ENCODE results near the gene FAM3D.

Gene FAM3D

DNA sequence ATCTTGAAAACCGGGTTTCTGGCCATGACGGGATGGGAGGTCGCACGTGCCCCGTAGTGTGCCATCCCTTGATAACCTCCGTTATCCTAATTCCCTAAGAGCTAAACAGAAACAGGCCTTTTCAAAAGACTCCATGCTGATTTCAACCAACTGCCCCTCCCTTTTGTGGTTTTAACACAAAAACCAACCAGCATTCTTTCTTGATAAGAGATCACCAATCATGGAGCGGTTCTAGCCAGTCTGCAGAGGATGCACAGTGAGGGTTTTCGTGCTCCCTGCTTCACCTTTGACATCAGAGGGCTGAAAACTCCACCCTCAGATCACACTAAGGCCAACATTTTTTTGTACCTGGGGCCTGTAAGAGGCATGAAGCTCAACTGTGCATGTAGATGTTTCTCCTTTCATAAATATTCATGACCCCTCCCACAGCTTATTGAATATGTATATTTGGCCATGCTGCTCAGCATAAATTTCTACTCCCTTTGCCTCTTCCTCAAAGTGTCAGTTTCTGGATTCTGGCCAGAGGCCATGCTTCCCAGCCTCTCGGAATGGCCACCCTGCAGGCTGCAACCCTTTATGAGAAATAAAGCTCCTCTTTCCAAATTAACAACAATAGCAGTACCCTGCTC lies 41.3 kb downstream of the FAM3D start:
- DNase-seq: no peak

DNA sequence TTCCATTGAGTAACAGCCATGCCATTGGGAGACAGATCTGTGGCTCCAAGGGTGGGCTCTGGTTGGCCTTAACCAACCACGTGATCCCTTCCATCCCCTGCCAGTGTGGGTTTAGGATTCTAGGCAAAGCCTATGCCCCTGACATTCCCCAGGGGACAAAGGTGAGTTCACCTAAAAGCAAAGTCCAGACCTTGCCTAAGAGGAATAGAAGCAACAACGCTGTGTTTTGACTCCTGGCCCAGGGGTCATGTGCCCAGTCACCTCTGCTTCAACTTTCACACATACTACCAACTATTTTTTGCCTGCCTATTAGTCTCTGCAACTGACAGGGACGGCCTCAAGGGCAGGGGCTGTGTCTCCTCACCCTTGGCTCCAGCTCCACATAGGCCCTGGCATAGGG lies 42.0 kb downstream of the FAM3D start:
- DNase-seq: no peak

- no peak for DNase-seq
Measured at GRCh38 chr3:58623961-58624360, 42.6 kb downstream of the FAM3D start.

GRCh38 chr3:58623478-58623877 lies 43.1 kb downstream of the FAM3D start:
- no peak for DNase-seq

DNA sequence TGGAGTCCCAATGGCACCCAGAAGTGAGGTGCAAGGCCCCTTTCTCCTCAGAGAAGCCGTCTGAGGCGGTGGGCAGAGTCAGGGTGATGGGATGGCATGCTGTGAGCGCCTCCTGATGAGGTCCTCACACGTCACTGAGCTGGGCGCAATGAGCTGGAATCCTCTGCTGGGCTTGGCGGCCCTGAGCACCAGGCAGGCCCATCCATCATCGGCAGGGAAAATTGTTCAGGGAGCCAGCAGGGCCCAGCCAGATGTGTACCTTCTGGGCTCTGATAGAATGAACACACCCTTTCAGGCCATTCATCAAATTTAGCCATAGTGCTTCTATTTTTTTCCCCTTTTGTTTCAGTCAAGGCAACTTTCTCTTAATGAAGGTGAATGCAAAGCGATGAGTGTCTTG lies 43.7 kb downstream of the FAM3D start:
- DNase-seq: no peak

DNA sequence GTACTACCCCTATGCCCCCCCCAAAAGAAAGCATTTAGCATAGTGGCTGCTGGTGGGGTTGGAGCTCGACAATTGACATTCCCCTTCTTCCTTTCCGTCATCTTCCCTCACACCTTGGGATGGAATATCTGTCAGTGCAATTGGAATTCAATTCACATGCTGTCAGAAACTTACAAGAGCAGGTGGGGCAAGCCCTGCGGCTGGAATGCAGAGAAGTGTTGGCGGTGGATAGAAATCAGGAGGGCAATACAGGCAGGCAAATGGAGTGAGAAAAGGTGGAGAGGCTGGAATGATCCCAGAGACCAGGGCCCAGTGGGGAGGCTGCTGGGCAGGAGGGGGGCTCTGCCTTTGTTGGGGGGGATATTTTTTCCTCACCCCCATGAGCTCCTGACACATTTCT lies 44.1 kb downstream of the FAM3D start:
- no peak for DNase-seq

DNA sequence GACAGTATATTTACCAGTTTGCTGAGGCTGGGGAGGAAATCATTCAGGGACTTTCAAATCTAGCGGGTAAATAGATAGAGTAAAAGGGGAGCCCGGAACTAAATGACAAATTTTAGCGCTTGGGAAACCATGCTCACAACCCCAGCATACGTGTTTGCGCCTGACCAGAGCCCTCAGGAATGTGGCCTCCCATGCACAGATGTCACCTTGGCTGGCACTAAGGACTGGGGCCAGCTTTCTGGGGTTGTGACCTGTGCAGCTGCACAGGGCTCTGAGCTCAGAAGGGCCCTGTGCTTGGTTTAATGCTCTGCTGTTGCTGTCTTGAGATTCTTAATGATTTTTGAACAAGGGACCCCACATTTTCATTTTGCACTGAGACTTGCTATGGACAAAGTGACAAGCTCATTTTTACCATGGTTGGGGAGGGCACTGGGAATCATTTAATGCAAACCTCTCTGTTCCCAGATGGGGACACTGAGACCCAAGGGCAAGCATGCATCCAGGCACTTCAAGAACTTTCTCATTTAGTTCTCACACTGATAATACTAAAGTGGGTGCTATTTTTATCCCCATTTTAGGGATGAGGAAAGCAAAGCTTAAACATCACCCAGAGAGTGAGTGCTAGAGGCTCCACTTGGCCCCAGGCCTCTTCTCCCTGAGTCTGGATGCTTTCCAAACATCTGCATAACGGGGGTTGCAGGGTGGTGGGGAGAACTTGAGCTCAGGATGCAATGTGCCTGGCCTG lies 45.3 kb downstream of the FAM3D start:
- DNase-seq: no peak

GRCh38 chr3:58620421-58620820 lies 46.2 kb downstream of the FAM3D start:
- no peak for DNase-seq

- DNase-seq: no peak
Measured at GRCh38 chr3:58617338-58617761, 49.2 kb downstream of the FAM3D start.

GRCh38 chr3:58613236-58614132 lies 53.1 kb downstream of the FAM3D start:
- no peak for DNase-seq

- no peak for DNase-seq
Measured at GRCh38 chr3:58612830-58613229, 53.7 kb downstream of the FAM3D start.

DNA sequence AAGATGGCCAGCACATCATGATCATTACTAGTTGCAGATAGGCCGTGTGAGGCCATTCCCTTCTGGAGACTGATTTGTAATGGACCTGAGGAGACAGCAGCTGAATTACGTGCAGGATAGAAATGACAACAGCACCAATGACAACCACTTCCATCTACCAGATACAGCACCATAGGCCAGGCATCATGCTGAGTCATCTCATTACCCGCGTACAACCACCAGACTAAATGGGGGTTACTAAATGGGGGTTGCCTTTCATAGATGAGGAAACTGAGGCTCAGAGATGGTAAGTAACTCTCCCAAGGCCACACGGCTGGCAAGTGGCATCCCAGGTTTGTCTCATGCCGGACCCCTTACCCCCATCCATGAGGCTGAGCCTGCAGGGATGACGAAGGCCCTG lies 56.6 kb downstream of the FAM3D start:
- no peak for DNase-seq

- no peak for DNase-seq
Measured at GRCh38 chr3:58608648-58609047, 57.9 kb downstream of the FAM3D start.

GRCh38 chr3:58607816-58608215 lies 58.8 kb downstream of the FAM3D start:
- DNase-seq: no peak

DNA sequence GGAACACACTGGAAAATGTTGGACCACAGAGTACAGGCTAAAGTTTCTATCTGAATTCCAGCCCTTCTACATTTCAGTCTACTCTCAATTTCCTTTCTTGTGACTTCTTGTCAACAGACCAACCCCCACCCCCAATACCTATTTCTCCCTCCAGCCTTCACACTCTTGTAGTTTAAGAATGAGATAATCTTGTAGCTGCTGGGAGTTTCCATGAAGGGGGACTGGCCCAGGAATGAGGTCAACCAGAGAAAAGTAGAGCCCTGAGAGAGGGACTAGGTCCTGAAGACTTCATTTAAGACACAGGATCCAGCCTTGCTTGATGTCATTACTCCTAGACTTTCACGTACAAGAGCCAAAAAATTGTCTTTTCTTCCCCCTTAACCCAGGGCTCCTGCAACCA lies 59.9 kb downstream of the FAM3D start:
- DNase-seq: no peak

GRCh38 chr3:58604031-58604430 lies 62.5 kb downstream of the FAM3D start:
- no peak for DNase-seq

- no peak for DNase-seq
Measured at GRCh38 chr3:58603606-58604005, 63.0 kb downstream of the FAM3D start.

GRCh38 chr3:58597770-58598310 lies 68.7 kb downstream of the FAM3D start:
- no peak for DNase-seq

DNA sequence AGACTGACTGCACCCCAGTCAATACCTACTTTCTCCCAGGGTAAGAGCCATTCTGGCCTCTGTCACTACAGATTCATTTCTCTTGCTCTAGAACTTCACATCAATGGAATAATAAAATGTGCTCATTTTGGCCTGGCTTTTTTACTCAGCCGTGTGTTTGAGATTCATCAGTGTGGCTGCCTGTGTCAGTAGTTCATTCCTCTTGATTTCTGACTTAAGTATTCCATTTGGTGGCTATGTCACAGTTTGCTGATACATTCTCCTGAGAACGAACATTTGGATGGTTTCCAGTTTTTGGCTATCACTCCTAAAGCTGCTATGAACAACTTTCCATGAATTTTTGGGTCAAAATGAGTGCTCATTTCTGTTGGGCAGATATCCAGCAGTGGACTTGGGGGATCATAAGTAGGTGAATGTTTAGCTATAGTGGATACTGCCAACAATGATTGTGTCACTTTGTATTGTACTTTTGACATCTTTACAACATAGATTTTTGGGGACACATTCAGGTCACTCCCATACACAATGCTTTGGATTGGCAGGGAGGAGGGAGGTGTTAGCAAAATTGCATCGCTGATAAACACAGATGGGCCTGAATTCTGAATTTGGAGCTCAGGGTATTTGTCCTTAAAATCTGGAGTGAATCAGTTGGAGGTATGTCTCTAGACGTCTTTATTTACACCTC lies 69.6 kb downstream of the FAM3D start:
- no peak for DNase-seq

DNA sequence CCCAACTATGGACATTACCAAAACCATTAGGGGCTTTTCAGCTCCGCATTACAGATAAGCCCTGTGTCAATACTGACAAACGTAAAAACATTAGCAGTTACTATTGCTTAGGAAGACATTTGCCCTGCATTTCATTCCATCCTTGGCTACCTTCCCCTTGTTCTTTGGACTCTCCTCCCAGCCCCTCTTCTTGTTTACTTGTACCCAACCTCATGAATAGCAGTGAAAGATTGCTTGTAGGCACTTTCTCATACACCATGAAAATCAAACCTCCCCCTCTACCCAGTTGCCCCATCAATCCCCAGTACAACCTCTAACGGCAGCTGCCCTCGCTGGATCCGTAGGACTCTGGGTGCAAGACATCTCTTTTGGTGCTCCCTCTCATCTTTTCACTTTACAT lies 72.5 kb downstream of the FAM3D start:
- no peak for DNase-seq

DNA sequence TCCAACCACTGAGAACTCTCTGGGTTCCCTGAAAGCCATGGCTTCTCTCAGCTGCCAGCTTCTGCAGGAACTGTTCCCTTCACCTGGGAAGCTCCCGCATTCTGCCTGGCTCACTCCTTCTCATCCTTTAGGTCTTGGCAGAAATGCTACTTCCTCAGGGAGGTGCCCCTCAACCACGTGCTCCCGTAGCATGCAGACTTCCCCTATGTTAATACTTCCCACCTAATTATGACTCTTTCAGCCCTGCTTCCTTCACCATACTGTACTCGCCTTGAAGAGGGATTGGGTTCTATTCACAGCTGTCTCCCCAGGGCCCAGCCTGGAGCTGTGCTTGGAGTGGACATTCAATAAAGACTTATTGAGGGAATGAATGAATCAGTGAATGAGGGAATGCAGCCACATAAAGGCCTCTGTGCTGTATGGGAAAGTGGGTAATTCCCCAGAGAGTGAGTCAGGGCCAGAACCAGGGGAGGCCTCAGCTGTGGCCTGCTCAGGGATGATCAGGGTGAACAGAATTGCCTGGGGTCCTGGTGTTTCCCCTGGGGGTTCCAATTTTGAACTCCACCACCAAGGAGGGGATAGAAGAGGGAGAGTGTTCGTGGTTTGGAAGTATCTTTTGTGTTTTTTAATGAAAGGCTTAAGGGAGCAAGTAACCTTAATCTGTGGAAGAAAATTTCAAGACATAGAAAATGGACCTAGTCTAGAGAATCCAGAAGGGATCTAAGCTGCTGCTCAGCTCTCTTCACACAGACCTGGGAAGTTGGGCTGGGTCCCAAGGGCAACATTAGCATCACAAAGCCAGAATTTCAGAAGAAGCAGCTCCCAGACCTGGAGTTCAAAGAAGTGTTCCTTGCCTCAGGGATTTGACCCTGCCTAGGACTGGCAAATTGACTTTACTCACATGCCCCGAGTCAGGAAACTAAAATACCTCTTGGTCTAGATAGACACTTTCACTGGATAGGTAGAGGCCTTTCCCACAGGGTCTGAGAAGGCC lies 74.8 kb downstream of the FAM3D start:
- no peak for DNase-seq

Measured in activated gamma-delta T cell treated with Interleukin-2 at 50 U/mL for 16 hours (primary cell).